ENCODE results near the gene PLCH2.

DNA sequence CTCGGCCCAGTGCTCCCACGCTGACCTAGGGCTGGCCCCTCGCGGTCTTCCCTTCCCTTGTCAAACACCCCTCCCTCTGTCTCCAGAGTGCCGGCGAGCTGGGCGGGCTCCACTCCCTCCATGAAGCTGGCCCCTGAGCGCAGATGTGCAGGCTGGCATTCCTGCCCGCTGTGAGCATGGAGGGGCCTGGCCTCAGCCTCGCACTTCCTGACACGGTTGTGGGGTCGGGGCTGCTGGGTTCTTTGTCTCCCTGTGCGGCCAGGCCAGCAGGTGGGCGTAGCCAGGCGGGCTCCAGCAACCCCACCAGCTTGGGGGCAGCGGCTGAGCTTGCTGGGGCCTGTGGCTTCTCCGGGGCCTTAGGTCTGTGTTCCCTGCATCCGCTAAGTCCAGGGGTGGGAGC is 49.5 kb upstream of the PLCH2 start:
- TF ChIP-seq, protein P1, sequence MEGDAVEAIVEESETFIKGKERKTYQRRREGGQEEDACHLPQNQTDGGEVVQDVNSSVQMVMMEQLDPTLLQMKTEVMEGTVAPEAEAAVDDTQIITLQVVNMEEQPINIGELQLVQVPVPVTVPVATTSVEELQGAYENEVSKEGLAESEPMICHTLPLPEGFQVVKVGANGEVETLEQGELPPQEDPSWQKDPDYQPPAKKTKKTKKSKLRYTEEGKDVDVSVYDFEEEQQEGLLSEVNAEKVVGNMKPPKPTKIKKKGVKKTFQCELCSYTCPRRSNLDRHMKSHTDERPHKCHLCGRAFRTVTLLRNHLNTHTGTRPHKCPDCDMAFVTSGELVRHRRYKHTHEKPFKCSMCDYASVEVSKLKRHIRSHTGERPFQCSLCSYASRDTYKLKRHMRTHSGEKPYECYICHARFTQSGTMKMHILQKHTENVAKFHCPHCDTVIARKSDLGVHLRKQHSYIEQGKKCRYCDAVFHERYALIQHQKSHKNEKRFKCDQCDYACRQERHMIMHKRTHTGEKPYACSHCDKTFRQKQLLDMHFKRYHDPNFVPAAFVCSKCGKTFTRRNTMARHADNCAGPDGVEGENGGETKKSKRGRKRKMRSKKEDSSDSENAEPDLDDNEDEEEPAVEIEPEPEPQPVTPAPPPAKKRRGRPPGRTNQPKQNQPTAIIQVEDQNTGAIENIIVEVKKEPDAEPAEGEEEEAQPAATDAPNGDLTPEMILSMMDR (IDR thresholded peaks at IDR 0.05 in 2 of 3, conservative IDR thresholded peaks at IDR 0.05 in 1 of 3; ENCODE audit: control insufficient read depth in 2 of 3, extremely low read depth in 1 of 3, insufficient read depth in 1 of 3, low read depth in 3 of 3, low read length in 3 of 3) = no peak
- TF ChIP-seq ZZZ3 (IDR thresholded peaks at IDR 0.05; ENCODE audit: control insufficient read depth, insufficient read length, low read depth) = no peak
- TF ChIP-seq, protein P2, sequence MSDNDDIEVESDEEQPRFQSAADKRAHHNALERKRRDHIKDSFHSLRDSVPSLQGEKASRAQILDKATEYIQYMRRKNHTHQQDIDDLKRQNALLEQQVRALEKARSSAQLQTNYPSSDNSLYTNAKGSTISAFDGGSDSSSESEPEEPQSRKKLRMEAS (IDR thresholded peaks at IDR 0.05; ENCODE audit: low read depth, low read length) = no peak
- TF ChIP-seq, protein P3, sequence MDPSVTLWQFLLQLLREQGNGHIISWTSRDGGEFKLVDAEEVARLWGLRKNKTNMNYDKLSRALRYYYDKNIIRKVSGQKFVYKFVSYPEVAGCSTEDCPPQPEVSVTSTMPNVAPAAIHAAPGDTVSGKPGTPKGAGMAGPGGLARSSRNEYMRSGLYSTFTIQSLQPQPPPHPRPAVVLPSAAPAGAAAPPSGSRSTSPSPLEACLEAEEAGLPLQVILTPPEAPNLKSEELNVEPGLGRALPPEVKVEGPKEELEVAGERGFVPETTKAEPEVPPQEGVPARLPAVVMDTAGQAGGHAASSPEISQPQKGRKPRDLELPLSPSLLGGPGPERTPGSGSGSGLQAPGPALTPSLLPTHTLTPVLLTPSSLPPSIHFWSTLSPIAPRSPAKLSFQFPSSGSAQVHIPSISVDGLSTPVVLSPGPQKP (IDR thresholded peaks at IDR 0.05; ENCODE audit: low read depth, low read length) = no peak

Measured in GM12878 (cell line).